ENCODE data around the gene GRK2. TPM values are rescaled to one million over a fixed set of nuclear protein-coding genes. Genes with fewer than 3 reads are reported as not detected.

GRK2 gene
- total RNA-seq, 1 experiment from 2014 or later = 92.6 TPM

GRCh38 chr11:67279589-67280340, 13.5 kb downstream of the GRK2 start:
- ChIA-PET CTCF (no interaction called here), POLR2A (ENCODE audit: low non-redundant PET) (no interaction called here)
- H3K27me3 ChIP-seq (replicated peaks; ENCODE audit: insufficient read depth, low read depth, low read length, poor library complexity) = no peaks in the 10 kb centered on the region
- TF ChIP-seq EZH2 (IDR thresholded peaks at IDR 0.05; ENCODE audit: borderline replicate concordance, low read depth, low read length, poor library complexity, severe bottlenecking) (no peak), CTCF (conservative IDR thresholded peaks at IDR 0.05; ENCODE audit: low read depth, low read length) (no peak)
- H3K9me3 ChIP-seq (ENCODE audit: low read depth, low read length, poor library complexity, severe bottlenecking) = no peaks in the 10 kb centered on the region
- no peak overlapping the region for H3K4me3 ChIP-seq (ENCODE audit: low read depth, low read length, poor library complexity, severe bottlenecking)
- peaks cover 33% of the 10 kb centered on the region for H3K4me1 ChIP-seq (ENCODE audit: insufficient read depth, low read length, poor library complexity, severe bottlenecking)
- peaks cover 66% of the 10 kb centered on the region for H3K36me3 ChIP-seq (ENCODE audit: insufficient read depth, low read length, poor library complexity, severe bottlenecking)
- peak overlapping the region; percentile 96 for H3K27ac ChIP-seq (ENCODE audit: low read depth, low read length, poor library complexity, severe bottlenecking)
- intact Hi-C loops (cut with micrococcal nuclease; ENCODE audit: unreplicated experiment) = no loop called here
- BruUV-seq (replicated peaks) = no TSS peak
- no peak for DNase-seq (ENCODE audit: low spot score)

GRCh38 chr11:67280341-67280787, 14.1 kb downstream of the GRK2 start:
- H3K27ac ChIP-seq (ENCODE audit: low read depth, low read length, poor library complexity, severe bottlenecking) = no peak overlapping the region
- intact Hi-C loops (cut with micrococcal nuclease; ENCODE audit: unreplicated experiment) = no loop called here
- BruUV-seq (replicated peaks) = no TSS peak
- H3K27me3 ChIP-seq (replicated peaks; ENCODE audit: insufficient read depth, low read depth, low read length, poor library complexity) = no peaks in the 10 kb centered on the region
- no peak overlapping the region for H3K4me3 ChIP-seq (ENCODE audit: low read depth, low read length, poor library complexity, severe bottlenecking)
- peaks cover 69% of the 10 kb centered on the region for H3K36me3 ChIP-seq (ENCODE audit: insufficient read depth, low read length, poor library complexity, severe bottlenecking)
- TF ChIP-seq EZH2 (IDR thresholded peaks at IDR 0.05; ENCODE audit: borderline replicate concordance, low read depth, low read length, poor library complexity, severe bottlenecking) (no peak), CTCF (conservative IDR thresholded peaks at IDR 0.05; ENCODE audit: low read depth, low read length) (no peak)
- no peaks in the 10 kb centered on the region for H3K9me3 ChIP-seq (ENCODE audit: low read depth, low read length, poor library complexity, severe bottlenecking)
- peaks cover 27% of the 10 kb centered on the region for H3K4me1 ChIP-seq (ENCODE audit: insufficient read depth, low read length, poor library complexity, severe bottlenecking)
- POLR2A ChIA-PET (ENCODE audit: low non-redundant PET) = no interaction called here
- CTCF ChIA-PET = no interaction called here
- DNase-seq (ENCODE audit: low spot score) = no peak

- Histone ChIP-seq H3K9me3 (ENCODE audit: low read depth, low read length, poor library complexity, severe bottlenecking) (no peaks in the 10 kb centered on the region), H3K27ac (ENCODE audit: low read depth, low read length, poor library complexity, severe bottlenecking) (no peak overlapping the region), H3K4me1 (ENCODE audit: insufficient read depth, low read length, poor library complexity, severe bottlenecking) (peaks cover 25% of the 10 kb centered on the region), H3K4me3 (ENCODE audit: low read depth, low read length, poor library complexity, severe bottlenecking) (no peak overlapping the region), H3K36me3 (ENCODE audit: insufficient read depth, low read length, poor library complexity, severe bottlenecking) (peaks cover 74% of the 10 kb centered on the region), H3K27me3 (replicated peaks; ENCODE audit: insufficient read depth, low read depth, low read length, poor library complexity) (no peaks in the 10 kb centered on the region)
- BruUV-seq (replicated peaks) = no TSS peak
- CTCF ChIA-PET = no interaction called here
- POLR2A ChIA-PET (ENCODE audit: low non-redundant PET) = no interaction called here
- TF ChIP-seq CTCF (conservative IDR thresholded peaks at IDR 0.05; ENCODE audit: low read depth, low read length) = no peak
- DNase-seq (ENCODE audit: low spot score) = no peak
- intact Hi-C loops (cut with micrococcal nuclease; ENCODE audit: unreplicated experiment) = no loop called here
These were observed 14.7 kb downstream of the GRK2 start for GRCh38 chr11:67280788-67281551.

All from A673 (cell line).